HG02798 (cell line): ENCODE data around the gene ZGRF1.
A peak's percentile ranks its signal among the peaks of the same experiment; 100 is the strongest.
"Not testable (repeated sequence)": the region's sequence is repeated elsewhere in the genome, so short reads cannot be mapped to it uniquely, and the experiment has no call there.

Experiments used
- ATAC-seq: cut with Tn5 transposase; IDR thresholded peaks from one replicate; pipeline ENCODE4 v1.9.1; 2021; ENCODE audit warnings: mild to moderate bottlenecking; ENCODE audit not compliant: unreplicated experiment, poor library complexity

The ZGRF1 gene

DNA sequence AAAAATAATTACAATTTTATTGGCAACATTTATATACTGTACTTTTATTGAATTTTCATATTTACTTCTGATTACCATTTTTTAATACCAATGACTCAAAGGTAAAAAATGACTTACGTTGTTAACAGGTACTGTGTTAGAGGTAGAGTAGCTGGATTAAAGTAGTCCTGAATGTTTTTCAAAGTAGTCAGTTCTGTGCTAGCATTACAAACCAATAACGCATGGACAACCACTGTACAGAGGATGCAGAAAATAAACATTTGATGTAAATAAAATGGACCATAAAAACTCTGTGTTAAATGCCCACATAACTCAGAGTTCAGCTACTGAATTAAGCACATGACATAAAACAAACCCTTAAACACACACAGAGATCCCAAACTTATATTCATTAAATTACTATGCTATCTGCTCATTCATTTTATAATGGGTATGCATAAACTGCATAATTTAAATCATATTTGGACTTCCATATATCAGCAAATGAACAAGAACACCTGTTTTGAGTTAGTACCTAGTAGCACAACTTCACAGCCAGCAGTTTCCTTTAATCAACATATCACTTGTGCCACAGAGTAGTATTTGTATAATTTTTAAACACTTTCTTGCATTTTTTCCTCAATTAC is 74.3 kb downstream of the ZGRF1 start:
- no peak for ATAC-seq

DNA sequence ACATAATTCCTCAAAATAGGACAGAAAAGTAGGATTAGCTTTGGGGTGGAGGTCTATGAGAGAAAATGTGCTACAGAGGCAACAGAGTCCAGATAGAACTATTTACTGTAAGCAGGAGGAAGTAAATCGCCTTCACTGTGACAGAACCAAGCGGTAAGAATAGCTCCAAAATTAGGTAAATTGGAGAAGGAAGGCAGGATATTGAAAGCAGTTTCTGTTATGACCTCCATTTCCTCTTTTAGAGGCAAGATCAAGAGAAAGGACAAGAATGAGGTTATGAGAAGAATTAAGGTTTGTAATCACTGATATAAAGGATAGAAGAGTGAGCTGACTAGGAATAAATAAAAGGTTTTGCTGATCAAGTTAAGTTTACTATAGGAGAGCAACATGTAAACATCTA is 76.6 kb downstream of the ZGRF1 start:
- no peak for ATAC-seq

DNA sequence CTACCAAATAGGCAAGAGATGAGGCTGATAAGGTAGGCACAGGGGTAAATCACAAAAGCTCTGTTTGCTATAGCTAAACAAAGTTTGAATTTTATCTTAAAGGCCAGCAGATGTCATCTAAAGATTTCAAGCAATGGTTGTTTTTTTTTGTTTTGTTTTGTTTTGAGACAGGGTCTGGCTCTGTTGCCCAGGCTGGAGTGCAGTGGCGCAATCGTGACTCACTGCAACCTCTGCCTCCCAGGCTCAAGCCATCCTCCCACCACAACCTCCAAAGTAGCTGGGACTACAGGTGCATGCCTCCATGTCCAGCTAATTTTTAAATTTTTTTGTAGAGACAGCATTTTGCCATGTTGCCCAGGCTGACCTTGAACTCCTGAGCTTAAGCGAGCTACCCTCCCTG is 77.7 kb downstream of the ZGRF1 start:
- ATAC-seq: no peak

DNA sequence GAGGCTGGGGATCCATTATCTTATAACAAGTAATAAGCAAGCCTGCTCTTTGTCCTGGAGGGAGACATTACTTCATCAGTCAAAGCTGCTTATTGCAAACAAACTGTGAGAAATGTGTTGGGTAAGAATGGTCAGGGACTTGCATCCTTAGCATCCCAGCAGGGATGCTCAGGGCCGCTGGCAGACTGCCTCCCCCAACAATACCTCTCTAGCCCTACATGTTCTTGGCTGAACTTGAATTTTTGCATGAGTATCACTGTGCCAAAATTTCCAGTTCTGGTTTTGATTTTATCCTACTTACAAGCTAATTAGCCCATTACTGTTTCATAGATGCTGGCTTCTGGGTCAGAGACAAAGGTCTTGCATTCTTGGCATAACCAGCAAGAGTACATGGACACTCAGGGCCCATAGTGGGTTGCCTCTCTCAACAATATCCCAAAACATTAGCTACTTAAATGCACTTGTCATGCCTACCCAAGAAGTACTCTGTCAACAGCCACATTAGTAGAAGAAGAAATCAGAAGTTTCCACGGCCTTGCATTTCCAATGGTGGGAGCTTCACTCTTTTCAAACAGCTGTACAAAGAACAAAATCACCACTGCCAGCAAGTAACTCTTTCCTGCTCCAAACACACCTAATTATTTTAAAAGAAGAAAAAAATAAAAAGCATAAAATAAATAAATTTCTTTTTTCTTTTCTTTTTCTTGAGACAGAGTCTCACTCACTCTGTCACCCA is 78.9 kb downstream of the ZGRF1 start:
- ATAC-seq: no peak

DNA sequence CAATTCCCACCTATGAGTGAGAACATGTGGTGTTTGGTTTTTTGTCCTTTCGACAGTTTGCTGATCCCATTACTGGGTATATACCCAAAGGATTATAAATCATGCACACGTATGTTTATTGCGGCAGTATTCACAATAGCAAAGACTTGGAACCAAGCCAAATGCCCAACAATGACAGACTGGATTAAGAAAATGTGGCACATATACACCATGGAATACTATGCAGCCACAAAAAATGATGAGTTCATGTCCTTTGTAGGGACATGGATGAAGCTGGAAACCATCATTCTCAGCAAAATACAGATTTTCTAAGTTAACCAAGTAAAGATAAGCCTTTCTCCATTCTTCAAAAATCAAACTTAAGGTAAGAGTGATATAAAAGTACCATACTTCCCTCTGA is 82.4 kb downstream of the ZGRF1 start:
- not testable (repeated sequence) for ATAC-seq

DNA sequence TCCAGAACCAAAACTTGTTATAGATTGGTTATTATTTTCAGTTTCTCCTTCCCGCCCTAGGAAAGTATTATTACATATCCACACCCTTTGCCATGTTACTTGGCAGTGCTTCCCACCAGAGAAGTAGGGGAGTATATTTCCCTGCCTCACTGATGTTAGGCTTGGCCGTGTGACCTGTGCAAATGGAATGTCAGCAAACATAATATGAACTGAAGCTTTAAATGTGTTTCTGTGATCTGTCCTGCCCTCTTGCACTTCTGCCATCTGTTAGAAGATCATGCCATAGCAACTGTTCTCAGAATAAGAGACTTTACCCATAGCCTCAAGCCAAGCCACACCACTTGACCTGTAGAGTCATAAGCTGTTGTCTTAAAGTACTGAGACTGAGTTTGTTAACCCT is 84.0 kb downstream of the ZGRF1 start:
- no peak for ATAC-seq

DNA sequence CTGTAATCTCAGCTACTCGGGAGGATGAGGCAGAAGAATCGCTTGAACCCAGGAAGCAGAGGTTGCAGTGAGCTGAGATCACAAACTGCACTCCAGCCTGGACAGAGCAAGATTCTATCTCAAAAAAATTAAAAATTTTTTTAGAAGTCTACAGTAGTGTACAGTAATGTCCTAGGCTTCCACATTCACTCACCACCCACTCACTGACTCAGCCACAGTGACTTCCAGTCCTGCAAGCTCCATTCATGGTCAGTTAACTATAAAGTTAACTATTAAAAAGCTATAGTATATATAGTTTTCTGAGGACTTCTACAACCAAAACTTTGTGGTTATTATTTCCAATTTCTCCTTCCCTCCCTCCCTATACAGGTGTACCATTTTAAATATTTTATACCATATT is 86.0 kb downstream of the ZGRF1 start:
- ATAC-seq: no peak

DNA sequence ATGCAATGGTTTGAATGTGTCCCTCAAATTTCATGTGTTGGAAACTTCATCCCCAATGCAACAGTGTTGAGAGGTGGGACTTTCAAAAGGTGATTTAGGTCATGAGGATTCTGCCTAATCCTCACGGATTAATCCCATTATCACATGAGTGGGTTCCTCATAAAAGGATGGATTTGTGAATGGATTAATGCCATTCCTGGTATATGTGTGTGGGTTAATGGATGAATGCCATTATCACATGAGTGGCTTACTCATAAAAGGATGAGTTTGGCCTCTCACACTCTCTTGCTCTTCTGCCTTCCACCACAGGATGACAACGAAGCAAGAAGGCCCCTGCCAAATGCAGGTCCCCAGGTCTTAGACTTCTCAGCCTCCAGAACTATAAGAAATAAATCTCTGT is 90.2 kb downstream of the ZGRF1 start:
- ATAC-seq: no peak

DNA sequence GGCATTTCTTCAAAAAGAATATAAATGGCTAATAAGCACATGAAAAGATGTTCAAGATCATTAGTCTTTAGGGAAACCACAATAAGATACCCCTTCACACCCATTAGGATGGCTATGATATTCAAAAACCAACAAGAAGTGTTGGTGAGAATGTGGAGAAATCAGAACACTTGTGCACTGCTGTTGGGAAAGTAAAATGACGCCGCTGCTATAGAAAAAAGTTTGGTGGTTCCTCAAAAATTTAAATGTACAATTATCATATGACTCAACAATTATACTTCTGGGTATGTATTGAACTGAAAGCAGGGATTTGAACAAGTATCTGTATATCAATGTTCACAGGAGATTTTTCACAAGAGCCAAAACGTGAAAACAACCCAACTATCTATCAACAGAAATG is 91.4 kb downstream of the ZGRF1 start:
- no peak for ATAC-seq

DNA sequence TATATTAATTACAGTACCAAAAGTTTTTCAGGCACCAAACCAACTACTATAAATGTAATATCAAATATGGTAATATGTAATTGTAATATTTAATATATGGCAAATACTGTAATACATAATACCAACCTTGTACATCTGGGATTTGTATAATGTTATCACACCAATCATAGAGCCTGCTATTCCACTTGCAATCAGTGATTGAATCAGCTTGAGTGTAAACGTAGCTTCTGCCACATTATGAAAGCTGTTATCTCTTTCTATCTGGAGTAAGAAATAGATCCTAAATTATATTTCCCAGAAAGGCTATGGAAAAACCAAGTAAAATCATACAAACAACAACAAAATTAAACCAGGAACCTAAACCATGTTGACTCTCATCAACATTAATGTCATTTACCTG is 96.0 kb downstream of the ZGRF1 start:
- no peak for ATAC-seq

DNA sequence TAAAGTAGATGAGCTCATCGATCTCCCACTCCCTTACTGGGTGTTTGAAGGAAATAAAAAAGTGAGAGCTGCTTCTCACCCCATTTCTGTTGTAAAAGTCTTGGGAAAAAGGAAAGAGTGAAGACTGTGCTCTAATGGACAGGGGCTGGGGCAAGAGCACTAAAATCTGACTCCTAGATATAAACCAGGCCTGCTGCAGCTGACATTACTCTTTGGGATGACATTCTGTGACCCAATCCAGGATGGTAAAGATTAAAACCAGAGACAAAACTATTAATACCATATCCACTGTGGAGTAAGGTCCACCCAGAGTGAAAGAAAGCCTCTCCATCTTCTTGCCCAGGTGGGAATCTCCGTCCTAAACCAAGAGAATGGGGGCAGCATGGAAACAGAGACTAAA is 100.6 kb downstream of the ZGRF1 start:
- ATAC-seq: no peak

DNA sequence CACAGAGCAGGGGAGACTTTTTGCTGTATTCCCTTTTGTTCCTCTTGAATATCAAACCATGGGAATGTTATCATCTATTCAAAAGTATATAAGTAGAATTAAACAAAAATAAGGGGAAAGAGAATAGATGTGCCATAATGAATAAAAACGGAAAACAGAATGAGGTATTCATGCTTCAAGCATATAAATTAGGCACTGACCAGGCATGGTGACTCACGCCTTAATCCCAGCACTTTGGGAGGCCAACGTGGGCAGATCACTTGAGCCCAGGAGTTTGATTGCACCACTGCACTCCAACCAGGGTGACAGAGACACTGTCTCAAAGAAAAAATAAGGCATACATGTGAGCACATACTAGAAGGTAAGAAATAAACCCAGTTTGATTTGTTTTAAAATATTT is 104.4 kb downstream of the ZGRF1 start:
- no peak for ATAC-seq

DNA sequence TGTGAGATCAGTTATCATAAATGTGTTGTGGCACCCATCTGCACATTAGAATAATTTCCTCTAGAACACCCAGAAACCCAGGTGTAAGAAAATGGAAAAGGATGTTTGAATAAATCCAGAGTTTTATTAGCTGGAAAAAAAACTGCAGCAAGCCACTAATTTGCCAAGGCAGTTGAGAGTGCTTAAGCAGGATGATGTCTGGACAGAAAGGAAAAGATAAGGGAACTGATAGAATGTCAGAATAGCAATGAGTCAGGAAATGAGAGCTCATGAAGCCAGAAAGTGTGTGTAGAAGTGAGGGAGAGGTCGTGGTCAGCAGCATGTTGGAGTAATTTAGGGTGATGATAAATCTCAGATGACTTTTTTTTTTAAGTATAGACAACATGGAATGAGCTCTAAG is 105.6 kb downstream of the ZGRF1 start:
- no peak for ATAC-seq

DNA sequence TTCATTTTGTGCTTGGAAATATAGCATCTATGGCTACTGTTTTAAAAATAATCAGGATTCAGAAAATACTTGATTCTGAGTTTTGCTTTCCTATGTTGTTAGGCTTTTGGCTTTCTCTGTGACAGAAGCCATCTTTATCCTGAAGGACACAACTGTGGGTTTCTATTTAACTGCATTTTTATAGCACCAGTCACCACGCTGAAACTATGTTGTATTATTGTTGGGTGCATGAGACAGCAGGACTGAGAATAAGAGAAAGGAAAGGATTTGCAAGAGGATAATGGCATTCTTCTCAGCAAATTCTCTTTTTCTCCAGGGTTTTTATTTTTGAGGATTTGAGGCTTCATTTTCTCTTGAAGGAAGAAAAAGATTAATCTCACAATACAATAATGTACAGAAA is 110.6 kb downstream of the ZGRF1 start:
- ATAC-seq: no peak

DNA sequence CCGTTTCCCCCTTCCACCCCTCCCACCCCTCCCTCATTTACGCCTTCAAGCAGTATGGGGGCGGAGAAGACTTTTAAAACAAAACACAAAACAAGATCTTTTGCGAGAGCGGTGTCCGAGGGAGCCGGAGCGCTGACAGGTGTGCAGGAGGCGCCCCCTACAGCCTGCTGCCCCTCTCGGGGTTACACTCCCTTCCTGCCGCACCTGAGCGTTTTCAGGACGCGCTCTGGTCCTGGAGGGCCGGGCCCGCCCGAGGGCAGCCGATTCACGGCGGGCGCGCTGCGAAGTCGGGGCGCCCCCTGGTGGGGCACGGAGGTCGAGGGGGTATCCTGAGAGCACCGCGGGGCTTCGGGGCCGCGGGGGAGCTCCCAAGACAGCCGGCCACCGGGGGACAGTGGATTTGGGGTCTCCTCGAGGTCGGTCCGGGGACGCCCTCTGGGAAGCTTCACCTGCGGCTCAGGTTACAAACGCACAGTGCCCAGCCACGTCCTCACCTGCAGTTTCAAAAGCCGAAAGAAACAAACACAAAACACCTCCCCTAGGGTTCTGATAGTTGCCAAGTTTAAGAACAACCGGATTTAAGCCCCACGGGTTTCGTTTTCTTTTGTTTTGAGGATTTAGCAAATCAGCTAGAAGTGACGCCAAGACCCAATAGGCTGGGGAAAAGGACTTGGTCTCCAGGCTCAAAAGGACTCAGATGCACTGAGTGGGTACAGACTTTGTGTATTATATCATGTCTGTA is 112.8 kb downstream of the ZGRF1 start:
- ATAC-seq: peak; percentile 91

DNA sequence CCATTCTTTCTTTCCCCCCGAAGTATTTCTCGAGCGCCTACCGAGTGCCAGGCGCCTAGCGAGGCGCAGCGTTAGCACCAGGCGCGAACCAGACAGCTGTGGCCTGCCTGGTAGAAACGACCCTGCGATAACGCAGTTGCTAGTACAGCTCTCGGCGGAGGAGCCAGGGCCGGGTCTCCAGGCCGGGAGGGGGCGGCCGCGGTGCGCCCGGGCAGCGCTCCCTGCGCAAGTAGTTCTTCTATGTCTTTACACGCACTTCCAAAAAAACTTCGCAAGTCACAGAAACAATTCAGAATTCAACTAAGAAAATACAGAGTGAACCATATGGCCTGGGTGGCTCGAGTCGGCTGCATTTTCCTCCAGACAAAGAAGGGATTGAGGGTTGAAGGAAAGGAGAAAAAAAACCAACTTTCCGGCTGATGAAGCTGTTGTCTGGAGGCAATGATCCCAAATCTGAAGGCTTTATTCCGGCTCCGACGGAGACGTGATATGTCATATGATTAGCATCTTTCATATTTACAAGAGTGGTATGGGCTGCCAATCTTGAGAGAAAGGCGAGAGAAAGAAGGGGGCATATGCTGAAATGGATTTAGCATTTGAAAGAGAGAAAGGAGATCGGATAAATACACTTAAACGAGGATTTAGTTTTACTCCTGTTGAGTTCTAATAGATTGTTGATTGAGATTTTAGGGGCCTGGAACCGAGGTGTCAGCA is 113.5 kb downstream of the ZGRF1 start:
- ATAC-seq: peak; percentile 44

DNA sequence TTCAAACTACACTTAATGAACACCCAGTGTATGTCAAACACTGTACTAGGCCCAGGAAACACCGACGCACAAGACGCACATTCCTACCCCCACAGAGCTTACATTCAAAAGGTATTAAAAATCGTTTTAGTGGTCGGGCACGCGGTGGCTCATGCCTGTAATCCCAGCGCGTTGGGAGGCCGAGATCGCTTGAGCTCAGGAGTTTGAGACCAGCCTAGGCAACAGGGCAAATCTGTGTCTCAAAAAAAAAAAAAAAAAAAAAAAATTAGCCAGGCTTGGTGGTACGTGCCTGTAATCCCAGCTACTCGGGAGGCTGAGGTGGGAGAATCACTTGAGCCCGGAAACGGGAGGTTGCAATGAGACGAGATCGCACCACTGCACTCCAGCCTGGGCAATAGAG is 114.3 kb downstream of the ZGRF1 start:
- ATAC-seq: not testable (repeated sequence)

DNA sequence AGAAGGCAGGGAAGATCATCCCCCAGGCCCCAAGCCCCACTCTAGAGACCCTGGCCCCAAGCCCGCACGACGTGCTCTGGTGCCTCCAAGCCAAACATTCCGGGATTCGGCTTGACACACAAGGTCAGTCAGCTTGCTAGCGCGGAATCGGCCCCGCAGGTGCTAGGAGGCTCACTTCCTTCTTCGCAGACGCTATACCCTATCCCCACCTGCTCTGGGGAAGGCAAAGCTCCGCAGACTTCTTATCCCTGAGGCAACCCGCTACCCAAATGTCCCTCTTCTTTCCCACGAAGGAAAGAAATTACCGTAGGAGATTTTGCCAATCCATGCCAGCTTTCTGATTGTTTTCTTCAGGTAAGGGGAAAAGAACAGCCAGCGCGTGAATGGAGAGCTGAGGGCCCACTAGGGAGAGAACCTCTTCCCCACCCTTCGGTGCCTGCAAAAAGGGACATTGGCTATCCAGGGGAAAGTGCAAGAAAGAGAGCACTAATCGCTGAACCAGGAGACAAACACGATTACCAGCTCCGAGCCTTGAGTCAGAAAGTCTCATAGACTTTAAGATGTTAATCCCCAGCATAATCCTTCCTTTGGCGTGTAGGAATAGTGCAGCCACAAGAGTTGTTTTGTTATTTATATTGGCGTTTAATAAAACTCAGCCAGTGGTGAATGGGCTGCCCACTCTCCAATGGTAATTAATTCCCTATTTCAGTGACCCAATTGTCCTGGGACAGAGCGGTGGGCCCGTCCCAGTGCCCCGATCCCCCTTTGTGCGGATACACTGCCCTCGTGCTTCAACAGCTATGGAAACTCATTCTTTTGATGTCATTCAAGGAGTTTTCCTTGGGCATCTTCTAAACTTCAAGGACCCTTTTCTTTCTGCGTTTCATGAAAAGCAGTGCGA is 115.3 kb downstream of the ZGRF1 start:
- no peak for ATAC-seq

DNA sequence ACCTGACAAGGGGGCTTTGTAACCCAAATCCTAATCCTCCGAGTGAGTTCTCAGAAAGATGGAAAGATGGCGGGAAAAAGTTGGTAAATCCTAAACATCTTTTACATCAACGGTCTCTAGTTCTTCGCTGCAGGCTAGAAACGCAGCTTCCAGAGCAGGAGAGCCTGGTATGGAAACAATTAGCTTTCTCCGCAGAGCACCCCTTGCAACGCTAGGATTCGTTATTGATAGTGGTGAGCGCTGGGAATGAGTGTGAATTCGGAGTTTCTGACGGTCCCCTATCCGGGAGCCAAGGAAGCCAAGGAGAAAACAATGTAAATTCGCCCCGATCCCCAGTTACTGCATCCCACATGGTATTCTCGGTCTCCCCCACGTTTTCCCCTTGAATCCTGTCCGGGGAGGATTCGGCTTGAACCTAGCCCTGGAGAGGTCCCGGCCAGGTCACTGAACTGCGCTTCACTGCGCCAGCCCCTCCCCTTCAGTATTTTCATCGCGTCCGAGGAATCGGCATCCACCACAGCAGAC is 116.0 kb downstream of the ZGRF1 start:
- no peak for ATAC-seq
